Naive thymus-derived CD4-positive, alpha-beta T cell (primary cell): Measurements from ENCODE around the gene F11R. TPM values are rescaled to one million over a fixed set of nuclear protein-coding genes. Genes with fewer than 3 reads are reported as not detected.
"Not testable (repeated sequence)": the region's sequence is repeated elsewhere in the genome, so short reads cannot be mapped to it uniquely, and the experiment has no call there.

Experiments used
- ATAC-seq: fragments of 150-1000 bp; cut with Tn5 transposase; 2 replicates; pipeline ENCODE4 v1.10.0; 2021; ENCODE audit warnings: mild to moderate bottlenecking, moderate library complexity
- CTCF ChIA-PET: fragments of 350-600 bp; sonication (Branson Sonifier 250); formaldehyde crosslinking; loops from one replicate; lab custom pipeline; 2021; ENCODE audit warnings: antibody characterized with exemption; lab: Charles Lee
- POLR2A ChIA-PET: fragments of 350-600 bp; sonication (Branson Sonifier 250); formaldehyde crosslinking; loops from one replicate; lab custom pipeline; 2021; ENCODE audit warnings: antibody characterized with exemption, inconsistent platforms; lab: Charles Lee
- DNase-seq, 9 donors: peaks; one replicate each; pipeline versions ENCODE4 v3.0.0 to v3.0.0-alpha.2; 2020 to 2022; ENCODE audit warnings: mixed read lengths in 1 of 9
- H3K27ac ChIP-seq: one replicate; pipeline ENCODE4 v1.7.0; 2013; ENCODE audit warnings: mild to moderate bottlenecking, low read depth, low read length, moderate library complexity
- H3K27me3 ChIP-seq, 2 donors: one replicate each; pipeline ENCODE4 v1.7.0; 2013; ENCODE audit warnings: low read length in 2 of 2, mild to moderate bottlenecking in 2 of 2, moderate library complexity in 2 of 2; ENCODE audit not compliant: control insufficient read depth in 2 of 2, insufficient read depth in 2 of 2
- H3K36me3 ChIP-seq, 3 experiments: 1 replicate in 2 of 3; 2 replicates in 1 of 3; pipeline ENCODE4 v1.7.0; 2013; ENCODE audit warnings: low read length in 3 of 3, mild to moderate bottlenecking in 3 of 3, moderate library complexity in 1 of 3; ENCODE audit not compliant: insufficient read depth in 3 of 3, control insufficient read depth in 2 of 3
- H3K4me1 ChIP-seq, 2 donors: one replicate each; pipeline ENCODE4 v1.7.0; 2013; ENCODE audit warnings: low read length in 2 of 2, mild to moderate bottlenecking in 2 of 2, moderate library complexity in 1 of 2; ENCODE audit not compliant: control insufficient read depth in 2 of 2, insufficient read depth in 2 of 2
- H3K4me3 ChIP-seq: 2 replicates; pipeline ENCODE4 v1.7.0; 2013; ENCODE audit warnings: mild to moderate bottlenecking, low read length
- H3K9me3 ChIP-seq, 3 experiments: 1 replicate in 2 of 3; 2 replicates in 1 of 3; pipeline ENCODE4 v1.7.0; 2013; ENCODE audit warnings: low read length in 3 of 3; ENCODE audit not compliant: control insufficient read depth in 2 of 3
- H3K27ac Mint-ChIP-seq, 9 donors: one replicate each; pipeline ENCODE4 v1.8.0; 2020 to 2022; ENCODE audit warnings: mixed read lengths in 9 of 9, mild to moderate bottlenecking in 8 of 9, moderate library complexity in 5 of 9, inconsistent platforms in 2 of 9
- H3K27me3 Mint-ChIP-seq, 5 donors: one replicate each; pipeline ENCODE4 v1.8.0; 2021 to 2022; ENCODE audit warnings: mixed read lengths in 5 of 5, mild to moderate bottlenecking in 1 of 5
- H3K36me3 Mint-ChIP-seq, 5 donors: one replicate each; pipeline ENCODE4 v1.8.0; 2020 to 2022; ENCODE audit warnings: mixed read lengths in 5 of 5, mild to moderate bottlenecking in 3 of 5, inconsistent platforms in 1 of 5
- H3K4me1 Mint-ChIP-seq, 7 donors: one replicate each; pipeline ENCODE4 v1.8.0; 2020 to 2022; ENCODE audit warnings: mixed read lengths in 7 of 7, mild to moderate bottlenecking in 3 of 7, inconsistent platforms in 1 of 7
- H3K4me3 Mint-ChIP-seq, 10 donors: one replicate each; pipeline ENCODE4 v1.8.0; 2020 to 2022; ENCODE audit warnings: mild to moderate bottlenecking in 10 of 10, mixed read lengths in 10 of 10, moderate library complexity in 6 of 10, inconsistent platforms in 2 of 10
- H3K9me3 Mint-ChIP-seq, 11 donors: one replicate each; pipeline ENCODE4 v1.8.0; 2020 to 2022; ENCODE audit warnings: mixed read lengths in 11 of 11, mild to moderate bottlenecking in 4 of 11, inconsistent platforms in 1 of 11, moderate library complexity in 1 of 11
- intact Hi-C, 2 donors: fragments of 100-400 bp; cut with micrococcal nuclease; formaldehyde crosslinking; loops; one replicate each; pipeline ENCODE4 v1.15.1; 2023
- polyA plus RNA-seq, 2 donors: library from polyadenylated mRNA; unstranded; fragments of 300-500 nt; fragmentation: Illumina TruSeq; gene quantifications; one replicate each; pipeline ENCODE4 v1.2.3, GENCODE V29; 2021
- total RNA-seq, 6 experiments: library from RNA in 5 of 6; stranded (reverse) in 5 of 6; gene quantifications; 1 replicate in 5 of 6; 2 replicates in 1 of 6; pipeline ENCODE4 v1.2.3 and lab custom pipeline; 2021 to 2026

F11R gene
- total and polyA plus RNA-seq, 7 experiments from 2014 or later = 11.3 to 23.7 (median 14.4) TPM

DNA sequence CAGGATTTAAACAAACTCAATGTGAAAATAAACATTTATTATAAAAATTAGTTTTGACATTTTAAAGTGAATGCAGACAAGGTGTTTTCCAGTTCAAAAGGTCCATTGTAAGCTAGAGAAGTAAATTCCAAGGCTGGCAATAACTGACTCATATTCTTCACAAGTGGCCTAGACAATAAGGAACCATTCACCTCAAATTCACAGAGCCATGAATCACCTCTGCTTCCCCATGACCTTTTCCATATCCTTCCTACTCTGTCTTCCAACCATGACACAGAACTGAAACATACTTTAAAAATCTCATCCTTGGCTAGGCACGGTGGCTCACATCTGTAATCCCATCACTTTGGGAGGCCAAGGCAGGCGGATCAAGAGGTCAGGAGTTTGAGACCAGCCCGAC lies 24.8 kb downstream of the F11R start:
- ATAC-seq (no peak), DNase-seq (no peak)
- Mint-ChIP-seq H3K9me3 (no peaks in the 10 kb centered on the region), H3K27ac (peak overlapping the region in 1 of 9 donors; percentile 36), H3K4me3 (no peak overlapping the region), H3K36me3 (peaks cover 1 to 35% (median 10%) of the 10 kb centered on the region in 5 donors), H3K4me1 (peaks cover 3 to 14% (median 7%) of the 10 kb centered on the region in 7 donors), H3K27me3 (no peaks in the 10 kb centered on the region)
- POLR2A ChIA-PET = interaction anchor here (1.3 to 1.4 kb wide), 2 partner anchors 10 to 17 kb away, joined by 4 to 6 read pairs; no protein-coding TSS in a partner anchor
- H3K4me1 ChIP-seq = no peaks in the 10 kb centered on the region
- peaks cover 0 to 31% (median 12%) of the 10 kb centered on the region in 3 experiments for H3K36me3 ChIP-seq
- intact Hi-C loops = loop anchor here (2.0 kb wide), 3 partner anchors 17 to 387 kb away; partner anchors contain the start of gene USF1 (in 1 of the 2)
- CTCF ChIA-PET = interaction anchor here (0.8 to 7.8 kb wide), 7 partner anchors 8 to 144 kb away, joined by 3 to 123 read pairs (median 13); partner anchors contain the start of genes KLHDC9, TSTD1 and USF1
- H3K9me3 ChIP-seq = no peaks in the 10 kb centered on the region
- no peak overlapping the region for H3K4me3 ChIP-seq
- no peak overlapping the region for H3K27ac ChIP-seq
- no peaks in the 10 kb centered on the region for H3K27me3 ChIP-seq

DNA sequence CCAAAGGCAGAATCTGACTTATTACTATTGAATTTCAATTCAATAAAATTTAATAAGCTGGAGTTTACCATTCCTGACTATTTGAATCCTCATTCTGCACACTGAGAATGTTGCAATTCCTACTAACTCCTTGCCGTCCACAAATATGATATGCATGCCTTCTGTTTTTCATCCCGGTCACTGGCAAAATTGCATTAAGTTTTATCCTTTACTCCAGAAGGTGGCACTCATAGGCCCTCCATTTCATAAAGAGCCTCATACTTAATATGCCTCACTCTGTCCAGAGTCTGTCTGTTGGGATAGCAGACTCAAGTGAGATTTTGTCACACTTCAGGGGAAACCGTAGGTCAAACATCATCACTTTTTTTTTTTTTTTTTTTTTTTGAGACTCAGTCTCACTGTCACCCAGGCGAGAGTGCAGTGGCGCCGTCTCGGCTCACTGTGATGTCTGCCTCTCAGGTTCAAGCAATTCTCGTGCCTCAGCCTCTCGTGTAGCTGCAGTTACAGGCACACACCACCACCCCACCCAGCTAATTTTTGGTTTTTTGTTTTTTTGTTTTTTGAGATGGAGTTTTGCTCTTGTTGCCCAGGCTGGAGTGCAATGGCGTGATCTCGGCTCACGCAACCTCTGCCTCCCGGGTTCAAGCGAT lies 27.3 kb downstream of the F11R start:
- ChIA-PET POLR2A (no interaction called here), CTCF (interaction anchor here (0.6 to 7.8 kb wide), 5 partner anchors 28 to 145 kb away, joined by 3 to 123 read pairs (median 3); partner anchors contain the start of gene KLHDC9)
- H3K9me3 ChIP-seq = no peaks in the 10 kb centered on the region
- H3K36me3 Mint-ChIP-seq = peaks cover 0 to 11% (median 2%) of the 10 kb centered on the region in 5 donors
- H3K27ac Mint-ChIP-seq = no peak overlapping the region
- H3K36me3 ChIP-seq = peaks cover 0 to 6% (median 0%) of the 10 kb centered on the region in 3 experiments
- no peak overlapping the region for H3K4me3 Mint-ChIP-seq
- H3K4me3 ChIP-seq = no peak overlapping the region
- peaks cover 0 to 20% (median 12%) of the 10 kb centered on the region in 7 donors for H3K4me1 Mint-ChIP-seq
- intact Hi-C loops = loop anchor here in 1 of 2 donors (5.0 kb wide), 1 partner anchor 144 kb away; no protein-coding TSS in a partner anchor
- H3K9me3 Mint-ChIP-seq = peaks cover 0 to 3% (median 0%) of the 10 kb centered on the region in 11 donors
- DNase-seq = no peak
- H3K27me3 ChIP-seq = no peaks in the 10 kb centered on the region
- no peak overlapping the region for H3K27ac ChIP-seq
- peak; percentile 33 for ATAC-seq
- H3K4me1 ChIP-seq = peaks cover 0 to 4% of the 10 kb centered on the region in 2 donors
- no peaks in the 10 kb centered on the region for H3K27me3 Mint-ChIP-seq

DNA sequence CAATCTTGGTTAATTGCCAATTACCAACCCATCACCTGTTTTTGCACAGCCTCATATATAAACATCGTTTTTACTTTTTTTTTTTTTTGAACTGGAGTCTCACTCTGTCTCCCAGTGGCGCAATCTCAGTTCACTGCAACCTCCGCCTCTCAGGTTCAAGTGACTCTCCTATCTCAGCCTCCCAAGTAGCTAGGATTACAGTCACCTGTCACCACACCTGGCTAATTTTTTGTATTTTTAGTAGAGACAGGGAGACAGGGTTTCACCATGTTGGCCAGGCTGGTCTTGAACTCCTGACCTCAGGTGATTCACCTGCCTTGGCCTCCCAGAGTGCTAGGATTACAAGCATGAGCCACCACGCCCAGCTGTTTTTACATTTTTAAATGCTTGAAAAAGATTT lies 28.9 kb downstream of the F11R start:
- intact Hi-C loops = loop anchor here in 1 of 2 donors (5.0 kb wide), 1 partner anchor 145 kb away; no protein-coding TSS in a partner anchor
- POLR2A ChIA-PET = not testable (repeated sequence)

DNA sequence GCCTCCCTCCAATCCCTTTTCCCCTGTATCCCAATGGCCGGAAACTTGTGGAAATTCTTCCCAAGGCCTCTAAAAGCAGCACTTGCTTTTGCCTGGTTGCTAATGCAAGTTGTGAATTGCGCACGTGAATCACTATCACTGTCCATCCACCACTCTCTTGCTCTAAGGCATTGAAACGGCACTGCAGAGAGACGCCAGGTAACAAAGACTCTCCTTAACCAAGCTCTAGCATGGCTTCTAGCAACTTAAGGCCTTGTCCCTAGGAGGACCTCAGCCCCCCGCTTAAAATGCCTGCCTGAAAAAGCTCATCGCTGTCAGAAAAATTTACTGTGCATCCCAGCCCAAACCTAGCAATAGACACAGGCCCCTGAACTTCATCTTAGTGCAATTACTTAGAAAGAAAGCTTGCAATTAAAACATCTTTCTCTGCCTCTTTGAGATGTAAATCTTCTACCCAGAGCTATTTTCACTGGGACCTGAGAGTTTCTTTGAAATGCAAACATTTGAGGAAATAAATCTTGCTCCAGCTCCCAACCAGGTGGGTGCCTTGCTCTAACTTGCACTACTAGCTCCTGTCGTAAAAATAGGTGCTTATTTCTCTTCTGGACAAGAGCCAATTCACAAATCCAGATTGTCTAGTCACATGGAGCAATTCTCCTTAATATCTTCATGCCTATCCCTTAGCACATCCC lies 33.4 kb downstream of the F11R start:
- Histone ChIP-seq H3K27ac (no peak overlapping the region), H3K4me3 (no peak overlapping the region), H3K4me1 (peaks cover 0 to 4% of the 10 kb centered on the region in 2 donors), H3K9me3 (no peaks in the 10 kb centered on the region), H3K27me3 (no peaks in the 10 kb centered on the region), H3K36me3 (no peaks in the 10 kb centered on the region)
- Mint-ChIP-seq H3K9me3 (peaks cover 0 to 3% (median 0%) of the 10 kb centered on the region in 11 donors), H3K27ac (no peak overlapping the region), H3K4me1 (peaks cover 0 to 8% (median 0%) of the 10 kb centered on the region in 7 donors), H3K4me3 (no peak overlapping the region), H3K36me3 (no peaks in the 10 kb centered on the region), H3K27me3 (peaks cover under 1 to 14% (median 3%) of the 10 kb centered on the region in 5 donors)
- POLR2A ChIA-PET = interaction anchor here (0.5 to 0.6 kb wide), 2 partner anchors 19 to 63 kb away, joined by 6 to 8 read pairs; no protein-coding TSS in a partner anchor
- CTCF ChIA-PET = interaction anchor here (0.6 to 1.7 kb wide), 7 partner anchors 10 to 886 kb away, joined by 3 to 6 read pairs (median 4); no protein-coding TSS in a partner anchor
- DNase-seq (no peak), ATAC-seq (no peak)
- intact Hi-C loops = no loop called here

More for the DNA sequence above, 28.9 kb downstream of the F11R start:
- ATAC-seq, H3K36me3 Mint-ChIP-seq, H3K9me3 Mint-ChIP-seq, H3K4me3 Mint-ChIP-seq, H3K27ac Mint-ChIP-seq, H3K9me3 ChIP-seq, H3K36me3 ChIP-seq, H3K4me3 ChIP-seq, H3K27ac ChIP-seq, H3K4me1 ChIP-seq, H3K27me3 Mint-ChIP-seq, DNase-seq, H3K27me3 ChIP-seq: not testable (repeated sequence)
- CTCF ChIA-PET = interaction anchor here (1.5 to 2.4 kb wide), 2 partner anchors 8 to 155 kb away, joined by 4 to 14 read pairs; no protein-coding TSS in a partner anchor
- H3K4me1 Mint-ChIP-seq = peaks cover 0 to 12% (median 4%) of the 10 kb centered on the region in 7 donors

- Mint-ChIP-seq H3K27me3 (peaks cover 15 to 30% (median 20%) of the 10 kb centered on the region in 5 donors), H3K4me3 (no peak overlapping the region), H3K4me1 (peaks cover 6 to 19% (median 11%) of the 10 kb centered on the region in 7 donors), H3K36me3 (no peaks in the 10 kb centered on the region), H3K27ac (no peak overlapping the region), H3K9me3 (peaks cover 0 to 3% (median 0%) of the 10 kb centered on the region in 11 donors)
- ChIA-PET CTCF (interaction anchor here (0.7 kb wide), 1 partner anchor 266 kb away, joined by 3 read pairs; no protein-coding TSS in a partner anchor), POLR2A (interaction anchor here (0.6 kb wide), 2 partner anchors 26 to 60 kb away, joined by 3 read pairs; no protein-coding TSS in a partner anchor)
- H3K27me3 ChIP-seq = peaks cover 3 to 4% of the 10 kb centered on the region in 2 donors
- H3K9me3 ChIP-seq = no peaks in the 10 kb centered on the region
- no peak for DNase-seq
- H3K4me3 ChIP-seq = no peak overlapping the region
- H3K36me3 ChIP-seq = no peaks in the 10 kb centered on the region
- no peak for ATAC-seq
- no peak overlapping the region for H3K27ac ChIP-seq
- intact Hi-C loops = no loop called here
- peaks cover 0 to 4% of the 10 kb centered on the region in 2 donors for H3K4me1 ChIP-seq
Measured at GRCh38 chr1:160985723-160986122, 35.2 kb downstream of the F11R start.
